Measurements from ENCODE around the gene PATL2.
"Not testable (repeated sequence)": the region's sequence is repeated elsewhere in the genome, so short reads cannot be mapped to it uniquely, and the experiment has no call there.

Gene PATL2

GRCh38 chr15:44711096-44711742 is at the start of gene PATL2, which contains the start of gene B2M:
Gene PATL2, minus strand, starts transcription at chr15:44711323. Its CDS starts 34,833 bp downstream, at chr15:44676490.
Gene B2M, plus strand, starts transcription at chr15:44711517. Its CDS starts 30 bp downstream, at chr15:44711547.
- peak; percentile 96 to 99 (median 99) for DNase-seq

- DNase-seq = no peak
Observed at GRCh38 chr15:44753345-44753744, 42.2 kb upstream of the PATL2 start.

DNA sequence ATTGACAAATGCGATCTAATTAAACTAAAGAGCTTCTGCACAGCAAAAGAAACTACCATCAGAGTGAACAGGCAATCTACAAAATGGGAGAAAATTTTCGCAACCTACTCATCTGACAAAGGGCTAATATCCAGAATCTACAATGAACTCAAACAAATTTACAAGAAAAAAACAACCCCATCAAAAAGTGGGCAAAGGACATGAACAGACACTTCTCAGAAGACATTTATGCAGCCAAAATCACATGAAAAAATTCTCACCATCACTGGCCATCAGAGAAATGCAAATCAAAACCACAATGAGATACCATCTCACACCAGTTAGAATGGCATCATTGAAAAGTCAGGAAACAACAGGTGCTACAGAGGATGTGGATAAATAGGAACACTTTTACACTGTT is 32.3 kb upstream of the PATL2 start:
- not testable (repeated sequence) for DNase-seq

DNA sequence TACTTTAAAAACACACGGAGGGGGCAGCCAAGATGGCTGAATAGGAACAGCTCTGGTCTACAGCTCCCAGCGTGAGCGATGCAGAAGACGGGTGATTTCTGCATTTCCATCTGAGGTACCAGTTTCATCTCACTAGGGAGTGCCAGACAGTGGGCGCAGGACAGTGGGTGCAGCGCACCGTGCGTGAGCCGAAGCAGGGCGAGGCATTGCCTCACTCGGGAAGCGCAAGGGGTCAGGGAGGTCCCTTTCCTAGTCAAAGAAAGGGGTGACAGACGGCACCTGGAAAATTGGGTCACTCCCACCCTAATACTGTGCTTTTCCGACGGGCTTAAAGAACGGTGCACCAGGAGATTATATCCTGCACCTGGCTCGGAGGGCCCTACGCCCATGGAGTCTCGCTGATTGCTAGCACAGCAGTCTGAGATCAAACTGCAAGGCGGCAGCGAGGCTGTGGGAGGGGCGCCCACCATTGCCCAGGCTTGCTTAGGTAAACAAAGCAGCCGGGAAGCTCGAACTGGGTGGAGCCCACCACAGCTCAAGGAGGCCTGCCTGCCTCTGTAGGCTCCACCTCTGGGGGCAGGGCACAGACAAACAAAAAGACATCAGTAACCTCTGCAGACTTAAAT is 28.2 kb upstream of the PATL2 start:
- DNase-seq = not testable (repeated sequence)

DNA sequence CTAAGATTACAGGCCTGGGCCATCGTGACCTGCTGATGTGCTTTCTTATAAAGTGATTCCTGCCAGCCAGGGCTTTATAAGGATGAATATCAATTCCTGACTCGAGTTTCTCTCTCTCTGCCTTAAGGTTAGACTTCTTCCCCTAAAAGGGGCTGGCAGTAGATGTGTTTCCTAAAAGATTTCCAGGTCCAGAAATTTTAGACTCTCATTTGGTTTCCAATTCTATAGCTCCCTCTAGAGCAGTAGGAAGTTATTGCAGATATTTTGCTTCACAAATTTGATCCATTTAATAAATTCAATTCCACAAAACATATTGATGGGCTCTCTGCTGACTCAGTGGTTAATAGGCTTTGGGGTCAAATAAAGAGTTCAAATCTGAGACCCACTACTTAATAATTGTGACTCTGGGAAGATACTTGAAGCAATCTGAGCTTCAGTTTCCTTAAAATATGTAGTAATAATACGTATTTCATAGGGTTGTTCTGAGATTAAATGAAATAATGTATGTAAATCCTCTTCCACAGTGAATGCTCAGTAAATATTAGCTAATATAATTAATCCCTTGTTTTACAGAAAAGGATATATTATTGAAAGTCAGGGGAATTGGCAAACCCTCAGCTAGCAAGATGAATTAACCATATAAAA is 27.3 kb upstream of the PATL2 start:
- DNase-seq = peak; percentile 59 to 88 (median 82)

- DNase-seq = no peak
Observed at GRCh38 chr15:44736181-44736765, 25.1 kb upstream of the PATL2 start, which contains the start of gene TRIM69. Gene TRIM69, plus strand, starts transcription at chr15:44736528. Its CDS starts 177 bp downstream, at chr15:44736705.

DNA sequence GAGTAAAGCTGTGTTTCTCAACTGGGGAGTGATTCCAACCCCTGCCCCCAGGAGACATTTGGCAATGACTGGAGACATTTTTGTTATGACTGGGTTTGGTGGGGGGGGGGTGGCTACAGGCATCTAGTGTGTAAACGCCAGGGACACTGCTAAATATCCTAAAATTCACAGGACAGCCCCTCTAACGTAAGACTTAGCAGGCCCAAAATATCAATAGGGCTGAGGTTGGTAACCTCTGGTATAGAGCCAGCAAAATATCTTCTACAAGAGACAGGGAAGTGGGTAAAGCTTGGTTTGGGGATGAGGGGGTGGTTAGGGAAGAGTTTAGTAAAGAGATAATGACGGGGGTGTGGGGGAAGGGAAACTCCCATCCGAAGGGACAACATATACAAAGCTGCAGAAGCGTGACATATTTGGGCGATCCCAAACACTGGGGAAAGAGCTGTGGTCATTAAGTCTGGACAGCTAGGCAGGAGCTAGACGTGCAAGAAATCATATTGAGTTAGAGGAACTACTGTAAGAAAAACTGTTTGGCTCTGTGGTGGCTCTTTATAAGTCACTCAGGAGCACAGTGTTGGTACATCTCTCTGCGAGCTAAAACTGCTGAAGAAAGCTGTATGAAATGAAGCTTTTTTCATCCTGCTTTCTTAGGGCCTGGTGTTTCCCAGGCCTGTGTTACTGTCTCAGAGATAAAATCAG is 24.5 kb upstream of the PATL2 start:
- peak; percentile 94 to 98 (median 96) for DNase-seq

DNA sequence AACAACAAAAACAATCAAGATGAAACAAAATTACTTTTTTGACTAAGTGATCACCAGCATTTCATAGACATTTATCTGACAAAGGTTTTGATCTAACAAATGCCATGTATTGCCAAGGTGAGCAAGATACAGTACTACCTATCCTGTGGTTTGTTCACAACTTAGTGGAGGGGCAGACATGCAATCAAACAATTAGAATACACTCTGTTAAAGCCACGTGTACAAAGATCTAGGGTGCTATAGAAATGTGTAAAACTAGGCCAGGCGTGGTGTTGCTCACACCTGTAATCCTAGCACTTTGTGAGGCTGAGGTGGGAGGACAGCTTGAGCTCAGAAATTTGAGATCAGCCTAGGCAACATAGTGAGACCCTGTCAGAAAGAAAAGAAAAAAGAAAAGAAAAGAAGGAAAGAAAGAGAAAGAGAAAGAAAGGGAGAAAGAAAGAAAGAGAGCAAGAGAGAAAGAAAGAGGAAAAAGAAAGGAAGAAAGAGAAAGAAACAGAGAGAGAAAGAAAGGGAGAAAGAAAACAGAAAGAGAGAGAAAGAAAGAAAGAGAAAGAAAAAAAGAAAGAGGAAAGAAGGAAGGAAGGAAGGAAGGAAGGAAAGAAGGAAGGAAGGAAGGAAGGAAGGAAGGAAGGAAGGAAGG is 23.8 kb upstream of the PATL2 start:
- peak in 1 of 3 donors; percentile 10 for DNase-seq

- peak; percentile 58 to 77 (median 67) for DNase-seq
Observed at GRCh38 chr15:44729408-44730127, 18.4 kb upstream of the PATL2 start.

GRCh38 chr15:44728576-44729407 is 17.7 kb upstream of the PATL2 start:
- peak; percentile 97 to 100 (median 99) for DNase-seq

- not testable (repeated sequence) for DNase-seq
Observed at GRCh38 chr15:44728232-44728575, 17.1 kb upstream of the PATL2 start.

- DNase-seq = peak in 1 of 3 donors; percentile 17
Observed at GRCh38 chr15:44727485-44728231, 16.5 kb upstream of the PATL2 start.

GRCh38 chr15:44726568-44727484 is 15.7 kb upstream of the PATL2 start:
- DNase-seq = peak; percentile 84 to 94 (median 93)

DNA sequence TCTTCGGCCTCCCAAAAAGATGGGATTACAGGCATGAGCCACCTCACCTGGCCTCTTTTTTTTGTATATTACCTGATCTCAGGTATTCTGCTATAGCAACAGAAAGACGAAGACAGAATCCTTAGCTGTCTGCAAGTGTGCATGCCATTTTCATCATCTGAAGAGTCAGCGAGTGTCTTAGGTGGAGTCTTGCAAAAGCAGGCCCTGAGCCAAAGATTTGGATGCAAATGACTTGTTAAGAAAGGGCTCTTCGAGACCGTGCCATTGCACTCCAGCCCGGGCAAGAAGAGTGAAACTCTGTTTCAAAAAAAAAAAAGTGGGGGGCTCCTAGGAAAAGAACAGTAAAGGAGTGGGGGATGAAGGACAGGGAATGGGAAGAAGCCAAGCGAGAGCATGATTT is 15.0 kb upstream of the PATL2 start:
- DNase-seq = peak in 1 of 3 donors; percentile 28

DNA sequence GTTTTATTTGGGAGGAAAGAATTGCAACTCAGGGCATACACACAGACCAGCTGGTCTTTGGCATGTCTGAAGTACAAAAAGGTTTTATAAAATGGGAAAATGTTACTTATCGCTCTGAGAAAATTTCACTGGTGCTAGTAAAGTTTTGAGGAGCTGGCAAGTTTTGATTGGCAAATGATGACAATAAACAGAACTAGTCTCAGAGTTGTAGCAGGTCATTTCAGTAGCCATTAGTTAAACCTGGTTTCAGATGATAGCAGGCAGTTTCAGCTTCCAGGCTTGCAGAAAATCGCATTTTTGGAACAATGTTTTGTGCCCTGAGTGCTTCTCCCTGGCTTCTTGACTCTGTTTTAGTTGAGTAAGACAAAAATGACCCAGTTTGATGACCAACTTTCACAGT is 10.9 kb upstream of the PATL2 start:
- DNase-seq = peak in 1 of 3 donors; percentile 47

- peak; percentile 47 to 64 (median 57) for DNase-seq
Observed at GRCh38 chr15:44720460-44721176, 9.5 kb upstream of the PATL2 start.

DNA sequence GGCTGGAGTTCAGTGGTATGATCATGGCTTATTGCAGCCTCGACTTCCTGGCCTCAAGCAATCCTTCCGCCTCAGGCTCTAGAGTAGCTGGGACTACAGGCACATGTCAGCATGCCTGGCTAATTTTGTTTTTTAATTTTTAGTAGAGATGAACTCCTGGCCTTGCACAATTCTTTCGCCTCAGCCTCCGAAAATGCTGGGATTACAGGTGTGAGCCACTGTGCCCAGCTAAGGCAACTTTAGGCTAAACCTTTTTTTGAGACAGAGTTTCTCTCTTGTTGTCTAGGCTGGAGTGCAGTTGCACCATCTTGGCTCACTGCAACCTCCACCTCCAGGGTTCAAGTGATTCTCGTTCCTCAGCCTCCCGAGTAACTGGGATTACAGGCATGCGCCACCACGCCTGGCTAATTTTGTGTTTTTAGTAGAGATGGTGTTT is 8.9 kb upstream of the PATL2 start:
- not testable (repeated sequence) for DNase-seq

All from suppressor macrophage treated with lipopolysaccharide for 1 hour (primary cell).